Retina (tissue), 1 donor: ENCODE data around the gene ZDHHC1.

Source experiments
- DNase-seq: peaks from one replicate; pipeline ENCODE4 v3.0.0-alpha.2; 2016

The ZDHHC1 gene

GRCh38 chr16:67406111-67406971, 9.9 kb downstream of the ZDHHC1 start:
- DNase-seq, result no peak

DNA sequence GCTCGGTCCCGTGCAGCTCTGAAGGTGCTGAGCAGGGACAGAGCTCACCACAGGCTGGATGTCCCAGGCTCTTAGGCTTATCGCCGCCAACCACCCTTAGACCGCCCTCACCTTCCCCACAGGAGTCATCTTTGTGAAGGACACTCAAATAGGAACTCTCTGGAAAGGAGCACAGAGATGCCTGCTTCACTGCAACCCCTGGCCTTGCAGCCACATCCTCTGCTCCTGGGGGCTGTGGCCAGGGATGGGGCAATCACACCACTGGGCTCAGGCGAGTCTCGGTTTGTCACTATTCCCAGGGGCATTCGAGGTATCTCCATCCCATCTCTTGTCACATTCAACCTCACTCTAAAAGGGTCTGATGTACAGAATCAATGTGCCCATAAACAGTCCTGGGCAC, 10.9 kb downstream of the ZDHHC1 start:
- no peak for DNase-seq

DNA sequence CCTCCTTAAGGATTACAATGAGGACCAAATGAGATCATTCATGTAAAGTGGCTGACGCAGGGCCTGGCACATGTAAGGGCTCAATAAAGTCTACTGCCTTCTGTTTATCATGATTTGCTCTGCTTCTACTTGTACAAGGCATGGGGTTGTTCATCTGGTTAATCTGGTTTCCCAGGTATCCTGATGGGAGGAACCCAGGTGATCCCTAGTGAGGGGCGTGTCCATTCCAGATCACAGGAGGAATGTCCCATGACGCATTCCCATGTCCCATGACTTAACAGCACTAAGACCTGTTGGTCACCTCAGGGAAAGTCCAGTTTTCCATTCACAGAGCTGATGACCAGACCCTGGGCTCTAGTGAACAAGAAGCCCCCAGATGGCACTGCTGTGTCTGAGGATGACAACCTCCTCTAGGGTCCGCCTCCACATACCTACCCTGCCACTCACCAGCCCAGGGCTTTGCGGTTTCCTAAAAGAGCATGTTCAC, 11.5 kb downstream of the ZDHHC1 start:
- no peak for DNase-seq

GRCh38 chr16:67403976-67404555, 12.2 kb downstream of the ZDHHC1 start:
- no peak for DNase-seq

- DNase-seq, result no peak
Measured at GRCh38 chr16:67400901-67401300, 15.4 kb downstream of the ZDHHC1 start.

DNA sequence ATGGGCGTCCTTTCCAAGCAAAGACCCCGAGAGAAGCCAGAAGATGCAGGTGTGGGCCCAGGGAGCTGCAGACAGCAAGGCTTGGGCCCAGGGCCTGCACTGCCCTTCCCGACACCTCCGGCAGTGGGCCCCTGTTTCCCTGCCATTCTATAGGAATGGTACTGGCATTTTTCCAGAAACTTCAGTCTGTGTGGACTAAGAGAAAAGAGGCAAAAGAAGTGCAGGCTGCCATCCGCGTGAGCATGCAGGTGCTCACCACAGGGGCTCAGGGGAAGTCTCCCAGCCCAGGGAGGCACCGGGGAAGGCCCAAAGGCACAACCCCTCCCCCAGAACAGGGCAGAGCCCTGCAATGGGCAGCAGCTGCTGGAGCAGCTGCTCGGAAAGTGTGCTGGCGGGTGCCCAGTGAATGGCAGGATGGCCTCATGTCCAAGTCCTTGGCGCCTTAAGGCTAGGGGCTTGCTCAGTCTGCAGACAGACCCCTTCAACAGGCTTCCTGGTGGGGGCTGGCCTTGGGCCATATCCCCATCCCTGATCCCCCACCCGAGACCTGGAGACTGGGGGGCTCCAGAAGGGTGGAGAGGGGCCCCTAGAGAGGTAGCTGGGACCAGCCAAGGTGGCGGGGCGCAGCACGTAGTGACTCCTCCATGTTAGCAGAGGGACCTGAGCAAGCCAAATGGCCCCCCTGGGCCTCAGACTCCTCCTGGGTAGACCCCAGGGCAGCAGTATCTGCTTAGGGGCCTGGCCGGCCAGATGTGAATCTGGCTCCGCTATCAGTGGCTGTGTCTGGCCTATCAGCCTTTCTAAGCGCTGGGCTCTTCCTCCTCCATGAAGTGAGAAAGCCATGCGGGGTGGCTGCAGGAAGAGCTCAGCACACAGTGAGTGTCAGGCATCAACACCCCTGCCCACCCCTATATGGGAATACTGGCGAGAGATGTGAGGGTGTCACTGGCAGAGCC, 16.2 kb downstream of the ZDHHC1 start:
- DNase-seq, result no peak

DNA sequence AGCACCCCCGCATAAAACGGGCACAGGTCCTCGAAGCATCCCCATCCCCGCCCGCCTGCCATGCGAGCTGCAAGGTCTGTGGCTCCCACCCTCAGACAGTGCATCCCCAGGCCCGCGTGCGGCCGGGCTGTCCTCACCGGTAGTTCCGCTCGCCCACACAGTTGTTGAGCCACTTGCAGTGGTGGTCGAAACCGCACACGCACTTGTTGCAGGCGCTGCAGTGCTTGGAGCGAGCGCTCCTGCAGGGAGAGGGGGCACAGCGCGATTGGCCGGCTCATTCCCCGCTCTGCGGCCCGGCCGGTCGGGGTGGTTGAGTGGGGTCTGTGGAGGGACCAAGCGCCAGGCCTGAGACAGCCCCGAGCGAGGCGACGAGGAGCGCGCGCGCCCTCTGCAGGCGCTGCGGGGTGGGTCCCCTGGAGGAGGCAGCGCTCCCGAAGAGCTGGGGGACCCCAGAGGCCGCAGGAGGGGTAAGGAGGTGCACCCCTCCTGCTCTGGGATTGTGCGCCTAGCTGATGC, 17.0 kb downstream of the ZDHHC1 start:
- peak; percentile 94 for DNase-seq

DNA sequence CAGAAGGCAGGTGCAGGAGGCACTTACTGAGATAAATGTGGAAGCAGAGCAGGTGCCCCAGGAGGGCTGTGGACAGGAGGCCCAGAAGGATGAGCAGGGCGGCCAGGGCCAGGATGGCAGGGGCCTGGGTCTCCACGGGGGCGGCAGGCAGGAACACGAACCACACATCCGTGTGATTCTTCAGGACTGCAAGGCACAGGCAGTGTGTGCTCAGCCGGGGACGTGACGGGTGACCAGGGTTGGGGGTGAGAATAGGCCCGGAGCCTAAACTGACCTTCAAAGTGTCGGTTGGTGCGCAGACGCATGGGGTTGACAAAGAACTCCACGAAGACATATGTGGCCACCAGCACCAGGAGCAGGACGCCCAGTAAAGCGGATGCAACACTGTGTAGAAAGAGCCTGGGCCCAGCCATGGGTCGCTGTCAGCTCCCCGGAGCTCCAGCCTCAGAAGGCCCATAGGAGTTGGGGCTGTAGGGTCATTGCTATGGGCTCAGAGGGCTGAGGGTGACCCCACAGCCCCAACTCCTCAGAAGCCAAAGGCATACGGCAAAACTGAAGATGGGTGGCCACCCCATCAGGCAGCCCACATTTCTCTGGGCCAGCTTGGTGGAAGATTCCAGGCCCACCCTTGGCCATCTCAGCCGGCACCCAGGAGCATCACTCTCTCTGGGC, 17.6 kb downstream of the ZDHHC1 start:
- DNase-seq, result no peak

GRCh38 chr16:67397812-67398545, 18.3 kb downstream of the ZDHHC1 start:
- DNase-seq, result peak; percentile 65

GRCh38 chr16:67397036-67397801, 19.1 kb downstream of the ZDHHC1 start:
- DNase-seq, result peak; percentile 45

DNA sequence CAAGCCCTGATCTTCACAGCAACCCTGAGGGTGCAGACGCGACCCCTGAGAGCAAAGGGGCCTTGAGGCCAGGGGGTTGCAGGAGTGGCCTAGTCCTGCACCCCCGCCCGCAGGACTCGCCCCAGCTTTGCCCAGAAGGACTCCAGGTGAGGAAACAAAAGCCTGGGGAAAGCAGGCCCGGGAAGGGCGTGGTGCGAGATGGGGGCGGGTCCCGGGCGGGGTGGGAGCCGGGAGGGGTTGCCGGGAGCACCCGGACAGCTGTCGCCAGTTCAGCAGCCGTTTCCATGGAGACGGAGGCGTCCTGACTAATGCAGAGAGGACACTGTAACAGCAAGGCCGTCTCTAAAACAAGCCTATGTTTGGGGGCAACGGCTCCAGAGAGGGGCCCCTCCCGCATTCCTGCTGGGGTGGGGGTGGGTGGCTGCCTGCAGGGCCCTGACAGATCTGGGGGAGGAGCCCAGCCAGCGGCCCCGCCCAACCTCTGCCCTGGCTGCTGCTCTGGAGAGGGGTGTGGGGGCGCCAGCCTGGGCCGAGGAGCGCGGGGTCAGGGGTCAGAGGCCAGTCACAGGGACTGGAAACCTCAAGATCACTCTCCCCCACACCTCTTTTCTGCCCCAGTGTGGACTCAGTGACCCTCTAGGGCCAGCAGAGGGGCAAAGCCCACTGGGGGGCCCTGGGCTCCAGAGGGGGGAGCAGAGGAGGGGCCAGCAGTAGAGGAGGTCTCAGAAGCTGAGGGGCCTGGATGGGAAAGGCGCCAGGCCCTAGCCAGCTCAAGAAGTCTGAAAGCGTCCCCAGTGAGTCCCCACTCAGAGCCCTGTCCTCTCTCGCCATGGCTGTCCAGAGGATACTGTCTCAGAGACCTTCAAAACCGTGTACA, 19.9 kb downstream of the ZDHHC1 start:
- peak; percentile 91 for DNase-seq

DNA sequence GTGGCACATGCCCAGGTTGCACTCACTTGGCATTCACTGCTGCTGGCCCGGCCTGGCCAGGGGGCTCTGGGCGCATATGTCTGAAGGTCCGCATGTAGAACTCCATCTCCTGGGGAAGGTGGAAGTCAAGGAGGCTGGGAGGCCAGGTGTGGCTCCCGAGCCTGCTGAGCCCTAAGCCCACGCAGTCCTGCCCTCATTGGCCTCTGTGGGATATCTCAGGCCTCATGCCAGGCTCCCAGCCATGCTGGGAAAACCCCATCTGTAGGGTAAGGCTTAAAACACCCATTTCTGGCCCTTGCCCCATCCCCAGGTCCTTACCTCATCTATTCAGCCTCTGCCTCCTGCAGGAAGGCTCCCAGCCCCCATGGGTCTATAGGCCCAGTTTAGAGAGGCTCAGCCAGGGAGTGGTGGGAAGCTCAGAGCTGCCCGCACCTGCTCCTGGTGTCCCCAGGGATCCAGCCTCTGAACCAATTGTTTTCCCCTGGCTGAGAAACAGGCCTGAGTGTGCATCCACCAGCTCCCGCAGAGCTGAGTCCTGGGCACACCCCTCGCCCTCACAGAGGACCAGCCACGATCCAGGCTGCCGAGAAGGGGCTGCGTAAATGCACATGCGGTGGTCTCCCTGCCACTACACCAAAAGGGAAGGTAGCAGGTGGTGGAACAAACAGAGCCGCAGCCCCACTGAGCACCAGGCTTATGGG, 20.7 kb downstream of the ZDHHC1 start:
- peak; percentile 88 for DNase-seq

DNA sequence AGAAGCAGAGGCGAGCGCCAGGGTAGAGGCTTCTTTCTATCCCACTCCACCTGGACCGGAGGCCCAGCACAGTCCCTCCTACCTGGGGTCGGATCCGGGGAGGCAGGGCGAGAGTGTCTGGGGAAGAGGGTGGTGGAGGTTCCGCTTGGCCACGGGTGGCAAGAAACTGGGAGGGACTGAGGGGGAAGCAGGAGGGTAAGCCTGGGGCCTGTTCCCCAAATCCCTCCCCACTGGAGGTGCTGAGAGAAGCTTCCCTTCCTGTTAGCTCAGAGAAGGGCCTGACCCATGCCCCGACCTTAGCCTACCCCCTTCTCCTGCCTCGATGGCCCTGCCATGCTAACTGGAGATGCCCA, 21.2 kb downstream of the ZDHHC1 start:
- DNase-seq, result no peak

DNA sequence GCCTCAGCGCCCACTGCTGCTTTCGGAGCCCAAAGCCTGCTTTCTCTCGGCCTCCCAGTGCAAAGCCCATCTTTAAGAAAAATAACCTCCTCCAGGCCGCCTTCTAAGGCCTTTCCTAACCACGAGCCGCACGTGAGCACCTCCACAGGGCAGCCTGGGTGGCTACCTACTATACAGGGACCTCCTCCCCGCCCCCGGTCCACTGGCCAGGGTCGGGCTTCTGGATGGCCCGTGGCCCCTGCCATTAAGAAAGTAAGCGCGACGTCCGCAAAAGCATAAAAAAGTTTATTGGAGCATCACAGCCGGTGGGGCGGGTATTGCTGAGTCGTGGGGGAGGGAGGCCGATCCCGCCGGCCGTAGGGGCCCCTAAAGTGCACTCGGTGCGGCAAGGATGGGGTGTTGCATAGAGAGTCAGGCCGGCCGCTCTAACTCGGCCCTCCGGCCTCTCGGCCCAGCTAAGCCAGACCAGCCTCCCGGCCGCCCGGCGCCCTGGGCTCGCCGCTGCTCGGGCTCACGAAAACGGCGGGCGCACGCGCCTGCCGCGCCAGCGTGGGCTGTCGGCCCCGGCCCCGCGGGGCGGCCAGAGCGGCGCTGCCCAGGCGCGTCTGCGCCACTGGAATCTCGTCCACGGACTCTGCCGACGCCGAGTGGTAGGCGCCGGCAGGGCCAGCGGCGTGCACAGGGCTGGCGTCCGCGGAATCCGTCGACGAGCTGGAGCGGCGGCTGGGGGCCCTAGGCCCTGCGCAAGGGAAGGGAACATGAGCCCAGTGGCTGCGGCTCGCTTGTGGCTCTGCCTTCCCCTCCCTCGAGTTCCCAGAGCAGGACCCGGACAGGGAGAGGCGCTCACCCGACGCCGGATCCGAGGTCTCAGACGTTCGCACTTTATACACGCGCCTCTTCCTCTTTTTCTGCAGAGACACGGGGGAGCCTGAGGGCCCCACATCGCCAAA, 21.8 kb downstream of the ZDHHC1 start:
- peak; percentile 61 for DNase-seq

GRCh38 chr16:67393788-67394154, 22.5 kb downstream of the ZDHHC1 start:
- DNase-seq, result peak; percentile 84

GRCh38 chr16:67393111-67393787, 23.0 kb downstream of the ZDHHC1 start, which contains the start of gene TPPP3:
Gene TPPP3, minus strand, starts transcription at chr16:67393498. Its CDS starts 2,387 bp downstream, at chr16:67391111.
- DNase-seq, result peak; percentile 92
